Measurements from ENCODE around the gene SNX33. TPM values are rescaled to one million over a fixed set of nuclear protein-coding genes. Genes with fewer than 3 reads are reported as not detected.

The SNX33 gene
- total RNA-seq, 1 donor from 2014 or later = 10.1 TPM

DNA sequence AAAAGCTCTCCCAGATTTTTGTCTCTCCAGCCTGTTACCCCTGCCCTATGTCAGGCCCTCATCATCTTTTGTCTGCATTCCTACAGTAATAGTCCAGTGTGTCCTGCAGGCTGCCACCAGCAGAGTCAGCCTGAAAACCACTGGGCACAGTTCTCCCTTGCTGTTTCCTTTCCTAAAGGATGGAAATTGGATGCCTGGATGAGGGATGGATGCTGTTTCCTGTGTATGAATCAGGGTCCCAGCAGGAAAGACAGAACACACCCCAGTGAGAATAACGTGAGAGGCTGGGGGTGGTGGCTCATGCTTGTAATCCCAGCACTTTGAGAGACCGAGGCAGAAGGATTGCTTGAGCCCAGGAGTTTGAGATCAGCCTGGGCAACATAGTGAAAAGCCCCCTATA is 3.3 kb upstream of the SNX33 start:
- H3K9me3 Mint-ChIP-seq = no peaks in the 10 kb centered on the region
- no peak overlapping the region for H3K4me3 ChIP-seq
- H3K4me1 ChIP-seq = peaks cover 7% of the 10 kb centered on the region
- peaks cover 11% of the 10 kb centered on the region for H3K27me3 Mint-ChIP-seq (ENCODE audit: insufficient read depth, low read depth)
- no peaks in the 10 kb centered on the region for H3K9me3 ChIP-seq (ENCODE audit: low read depth)
- TF ChIP-seq, protein P1, sequence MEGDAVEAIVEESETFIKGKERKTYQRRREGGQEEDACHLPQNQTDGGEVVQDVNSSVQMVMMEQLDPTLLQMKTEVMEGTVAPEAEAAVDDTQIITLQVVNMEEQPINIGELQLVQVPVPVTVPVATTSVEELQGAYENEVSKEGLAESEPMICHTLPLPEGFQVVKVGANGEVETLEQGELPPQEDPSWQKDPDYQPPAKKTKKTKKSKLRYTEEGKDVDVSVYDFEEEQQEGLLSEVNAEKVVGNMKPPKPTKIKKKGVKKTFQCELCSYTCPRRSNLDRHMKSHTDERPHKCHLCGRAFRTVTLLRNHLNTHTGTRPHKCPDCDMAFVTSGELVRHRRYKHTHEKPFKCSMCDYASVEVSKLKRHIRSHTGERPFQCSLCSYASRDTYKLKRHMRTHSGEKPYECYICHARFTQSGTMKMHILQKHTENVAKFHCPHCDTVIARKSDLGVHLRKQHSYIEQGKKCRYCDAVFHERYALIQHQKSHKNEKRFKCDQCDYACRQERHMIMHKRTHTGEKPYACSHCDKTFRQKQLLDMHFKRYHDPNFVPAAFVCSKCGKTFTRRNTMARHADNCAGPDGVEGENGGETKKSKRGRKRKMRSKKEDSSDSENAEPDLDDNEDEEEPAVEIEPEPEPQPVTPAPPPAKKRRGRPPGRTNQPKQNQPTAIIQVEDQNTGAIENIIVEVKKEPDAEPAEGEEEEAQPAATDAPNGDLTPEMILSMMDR (IDR thresholded peaks at IDR 0.05) = no peak
- TF ChIP-seq EZH2 (IDR thresholded peaks at IDR 0.05) = no peak
- no peak for TF ChIP-seq EZH2phosphoT487 (IDR thresholded peaks at IDR 0.05)
- no peak overlapping the region for H3K27ac ChIP-seq
- H3K27ac Mint-ChIP-seq = no peak overlapping the region
- DNase-seq (ENCODE audit: low spot score) = no peak
- peaks cover 17% of the 10 kb centered on the region for H3K79me2 ChIP-seq (ENCODE audit: low read depth)
- H3K9ac ChIP-seq = no peak overlapping the region
- peaks cover 46% of the 10 kb centered on the region for H3F3A ChIP-seq (ENCODE audit: low read depth)
- peaks cover 26% of the 10 kb centered on the region for H3K4me1 Mint-ChIP-seq
- peak overlapping the region; percentile 36 for H3K4me3 Mint-ChIP-seq
- H3K36me3 ChIP-seq = no peaks in the 10 kb centered on the region
- H3K27me3 ChIP-seq = peaks cover 19% of the 10 kb centered on the region
- H3K4me2 ChIP-seq = no peak overlapping the region
- peaks cover 12% of the 10 kb centered on the region for H4K20me1 ChIP-seq (ENCODE audit: low read depth)
- no peaks in the 10 kb centered on the region for H3K36me3 Mint-ChIP-seq
- H2AFZ ChIP-seq (replicated peaks) = no peak overlapping the region

DNA sequence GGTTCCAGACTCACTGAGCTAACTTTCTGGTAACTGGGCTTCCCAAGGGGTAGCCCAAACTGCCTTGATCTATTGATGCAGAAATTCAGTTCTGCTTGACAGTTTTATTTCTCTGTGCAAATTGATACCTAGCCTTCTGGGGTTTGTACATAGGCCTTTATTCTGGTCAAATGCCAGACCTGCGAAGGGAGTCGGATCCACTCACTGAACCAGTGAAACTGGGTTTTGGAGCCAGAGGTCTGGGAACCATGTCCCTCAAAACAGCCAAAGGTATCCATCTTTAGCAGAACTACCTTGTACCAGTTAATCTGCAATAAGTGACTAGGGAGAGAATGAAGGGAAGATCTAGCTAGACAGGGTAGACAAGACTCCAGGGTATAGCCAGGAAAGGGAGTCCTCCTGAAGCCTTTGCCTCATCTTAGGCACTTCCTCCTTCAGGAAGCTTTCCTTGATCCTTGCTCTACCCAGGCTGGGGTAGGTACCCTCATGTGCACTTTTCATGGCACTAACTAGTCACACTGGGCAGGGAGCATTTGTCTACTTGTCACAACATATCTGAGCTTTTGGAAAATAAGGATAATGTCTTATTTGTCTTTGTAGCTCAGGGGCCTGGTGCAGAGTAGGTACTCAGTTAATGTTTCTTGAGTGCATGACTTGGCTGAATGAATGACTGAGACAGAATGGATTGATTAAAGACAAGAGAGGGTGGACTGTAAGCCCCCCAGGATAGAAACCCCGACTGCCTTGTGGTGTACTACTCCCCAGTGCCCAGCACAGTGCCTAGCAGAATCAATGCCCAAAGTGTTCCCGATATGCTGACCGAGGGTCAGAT is 1.4 kb upstream of the SNX33 start:
- Histone ChIP-seq H3K4me2 (peak overlapping the region; percentile 92), H3K27me3 (peaks cover 19% of the 10 kb centered on the region), H3K4me3 (peak overlapping the region; percentile 89), H3K9ac (no peak overlapping the region), H3K79me2 (ENCODE audit: low read depth) (peaks cover 30% of the 10 kb centered on the region), H3K4me1 (peaks cover 22% of the 10 kb centered on the region), H3F3A (ENCODE audit: low read depth) (peaks cover 36% of the 10 kb centered on the region), H3K36me3 (no peaks in the 10 kb centered on the region), H2AFZ (replicated peaks) (peak overlapping the region; percentile 89), H3K27ac (no peak overlapping the region), H3K9me3 (ENCODE audit: low read depth) (no peaks in the 10 kb centered on the region), H4K20me1 (ENCODE audit: low read depth) (peaks cover 27% of the 10 kb centered on the region)
- DNase-seq (ENCODE audit: low spot score) = no peak
- peaks cover 40% of the 10 kb centered on the region for H3K4me1 Mint-ChIP-seq
- no peak overlapping the region for H3K27ac Mint-ChIP-seq
- H3K9me3 Mint-ChIP-seq = no peaks in the 10 kb centered on the region
- peak overlapping the region; percentile 82 for H3K4me3 Mint-ChIP-seq
- peaks cover 16% of the 10 kb centered on the region for H3K36me3 Mint-ChIP-seq
- TF ChIP-seq, protein P1 (IDR thresholded peaks at IDR 0.05) = no peak
- TF ChIP-seq EZH2 (IDR thresholded peaks at IDR 0.05) = no peak
- TF ChIP-seq EZH2phosphoT487 (IDR thresholded peaks at IDR 0.05) = no peak
- peaks cover 10% of the 10 kb centered on the region for H3K27me3 Mint-ChIP-seq (ENCODE audit: insufficient read depth, low read depth)

DNA sequence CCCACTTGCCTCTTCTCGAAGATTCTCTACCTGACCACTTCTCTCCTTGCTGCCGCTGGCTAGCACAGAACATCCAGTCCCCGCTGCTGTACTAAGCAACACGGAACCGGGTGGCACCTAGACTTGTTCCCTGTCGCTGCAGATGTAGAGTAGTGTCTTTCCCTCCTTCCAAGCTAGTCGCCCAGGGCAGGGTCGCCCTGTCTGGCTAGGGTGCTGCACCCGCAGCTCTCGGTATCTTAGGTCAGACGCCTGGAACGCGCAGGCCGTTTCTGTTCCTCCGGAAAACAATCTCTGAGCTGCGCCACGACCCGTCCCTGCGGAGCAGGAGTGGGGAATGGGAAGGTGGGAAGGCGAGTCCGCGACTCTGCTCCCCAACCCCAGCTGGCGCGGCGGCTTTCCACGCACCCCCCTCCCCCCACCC is 758 bp upstream of the SNX33 start:
- H3K4me3 Mint-ChIP-seq = peak overlapping the region; percentile 82
- TF ChIP-seq EZH2 (IDR thresholded peaks at IDR 0.05) (no peak), EZH2phosphoT487 (IDR thresholded peaks at IDR 0.05) (no peak)
- TF ChIP-seq, protein P1 (IDR thresholded peaks at IDR 0.05) = no peak
- H3K4me1 Mint-ChIP-seq = peaks cover 44% of the 10 kb centered on the region
- H3K4me2 ChIP-seq = peak overlapping the region; percentile 92
- peak overlapping the region; percentile 70 for H3K9ac ChIP-seq
- peaks cover 10% of the 10 kb centered on the region for H3K27me3 Mint-ChIP-seq (ENCODE audit: insufficient read depth, low read depth)
- peaks cover 36% of the 10 kb centered on the region for H3K79me2 ChIP-seq (ENCODE audit: low read depth)
- peaks cover 16% of the 10 kb centered on the region for H3K36me3 Mint-ChIP-seq
- H3K9me3 ChIP-seq (ENCODE audit: low read depth) = no peaks in the 10 kb centered on the region
- peaks cover 32% of the 10 kb centered on the region for H3F3A ChIP-seq (ENCODE audit: low read depth)
- peaks cover 28% of the 10 kb centered on the region for H3K4me1 ChIP-seq
- peak; percentile 46 for DNase-seq (ENCODE audit: low spot score)
- peak overlapping the region; percentile 89 for H3K4me3 ChIP-seq
- no peak overlapping the region for H3K27ac ChIP-seq
- H2AFZ ChIP-seq (replicated peaks) = peak overlapping the region; percentile 89
- peaks cover 19% of the 10 kb centered on the region for H3K27me3 ChIP-seq
- H3K9me3 Mint-ChIP-seq = no peaks in the 10 kb centered on the region
- H4K20me1 ChIP-seq (ENCODE audit: low read depth) = peaks cover 33% of the 10 kb centered on the region
- no peak overlapping the region for H3K27ac Mint-ChIP-seq
- H3K36me3 ChIP-seq = no peaks in the 10 kb centered on the region
